Measurements from ENCODE around the gene SGCB.

- TF ChIP-seq EZH2 (optimal IDR thresholded peaks at IDR 0.05; ENCODE audit: low read depth, low read length) (no peak), CTCF (IDR thresholded peaks at IDR 0.05; ENCODE audit: low read length) (no peak), EZH2phosphoT487 (IDR thresholded peaks at IDR 0.05; ENCODE audit: low read length) (no peak)
These were observed 41.6 kb upstream of the SGCB start for GRCh38 chr4:52079659-52080058.
